A673 (cell line): ENCODE results near the gene NPTX1.

Experiments used
- EZH2 ChIP-seq: fragments of 200-600 bp; sonication (generic); IDR thresholded peaks from 2 replicates; pipeline ENCODE4 v1.6.1; 2017; ENCODE audit warnings: borderline replicate concordance, low read depth, mild to moderate bottlenecking, mixed read lengths, antibody characterized with exemption, low read length; ENCODE audit not compliant: poor library complexity, severe bottlenecking
- TF ChIP-seq, protein P1 (sequence below): fragments of 300-800, 200-600 bp; sonication (generic); conservative IDR thresholded peaks from 2 replicates; pipeline ENCODE4 v1.5.1; 2017; ENCODE audit warnings: low read depth, mild to moderate bottlenecking, antibody characterized with exemption, low read length, moderate library complexity, mixed read lengths

DNA sequence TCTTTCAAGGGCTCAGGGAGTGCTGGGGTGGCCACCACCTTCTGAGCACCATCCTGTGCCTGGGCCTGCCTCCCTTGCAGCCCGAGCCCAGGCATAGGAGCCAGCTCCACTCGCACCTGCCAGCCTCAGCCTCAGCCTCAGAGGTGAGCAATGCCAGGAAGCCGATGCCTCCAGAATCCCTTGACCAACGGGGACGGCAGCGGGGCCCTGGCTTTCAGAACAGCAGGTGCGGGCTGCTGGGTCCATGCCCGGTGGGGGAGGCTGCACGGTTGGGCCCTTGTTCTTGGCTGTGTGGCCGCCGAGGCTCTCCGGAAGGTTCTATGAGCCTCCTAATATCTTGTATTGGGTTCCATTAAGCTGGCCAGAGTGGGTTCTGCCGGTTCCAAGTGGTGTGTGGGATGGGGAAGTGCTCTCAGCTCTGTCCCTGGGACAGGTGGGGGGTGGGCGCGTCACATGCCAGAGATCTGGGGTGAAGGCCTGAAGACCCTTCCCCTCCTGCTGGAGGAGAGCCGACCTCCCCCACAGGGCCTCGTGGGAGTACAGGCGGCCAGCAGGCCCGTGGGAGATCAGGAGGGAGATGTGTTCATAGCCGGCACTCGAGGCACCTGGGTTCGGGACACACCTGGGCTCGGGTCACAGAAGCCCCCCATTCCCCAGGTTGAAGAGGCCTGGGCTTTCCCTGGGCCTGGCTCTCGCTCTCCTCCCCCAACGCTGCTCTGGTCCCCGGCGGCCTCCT, 27.0 kb downstream of the NPTX1 start:
- TF ChIP-seq, protein P1, sequence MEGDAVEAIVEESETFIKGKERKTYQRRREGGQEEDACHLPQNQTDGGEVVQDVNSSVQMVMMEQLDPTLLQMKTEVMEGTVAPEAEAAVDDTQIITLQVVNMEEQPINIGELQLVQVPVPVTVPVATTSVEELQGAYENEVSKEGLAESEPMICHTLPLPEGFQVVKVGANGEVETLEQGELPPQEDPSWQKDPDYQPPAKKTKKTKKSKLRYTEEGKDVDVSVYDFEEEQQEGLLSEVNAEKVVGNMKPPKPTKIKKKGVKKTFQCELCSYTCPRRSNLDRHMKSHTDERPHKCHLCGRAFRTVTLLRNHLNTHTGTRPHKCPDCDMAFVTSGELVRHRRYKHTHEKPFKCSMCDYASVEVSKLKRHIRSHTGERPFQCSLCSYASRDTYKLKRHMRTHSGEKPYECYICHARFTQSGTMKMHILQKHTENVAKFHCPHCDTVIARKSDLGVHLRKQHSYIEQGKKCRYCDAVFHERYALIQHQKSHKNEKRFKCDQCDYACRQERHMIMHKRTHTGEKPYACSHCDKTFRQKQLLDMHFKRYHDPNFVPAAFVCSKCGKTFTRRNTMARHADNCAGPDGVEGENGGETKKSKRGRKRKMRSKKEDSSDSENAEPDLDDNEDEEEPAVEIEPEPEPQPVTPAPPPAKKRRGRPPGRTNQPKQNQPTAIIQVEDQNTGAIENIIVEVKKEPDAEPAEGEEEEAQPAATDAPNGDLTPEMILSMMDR: no peak
- TF ChIP-seq EZH2: no peak
